ENCODE results near the gene TFF1.

TFF1 gene

GRCh38 chr21:42352441-42353095 lies 13.8 kb downstream of the TFF1 start:
- TF ChIP-seq EZH2 (IDR thresholded peaks at IDR 0.05; ENCODE audit: borderline replicate concordance, low read depth, low read length, severe bottlenecking) (no peak), CTCF (IDR thresholded peaks at IDR 0.05; ENCODE audit: borderline replicate concordance, extremely low read depth, low read length, poor library complexity, severe bottlenecking) (no peak)
- no peaks in the 10 kb centered on the region for H4K20me1 ChIP-seq (ENCODE audit: insufficient read depth, low read length)

GRCh38 chr21:42351626-42352440 lies 14.5 kb downstream of the TFF1 start:
- Histone ChIP-seq H3K79me2 (ENCODE audit: insufficient read depth, low read length) (no peaks in the 10 kb centered on the region), H3K36me3 (ENCODE audit: insufficient read depth, low read length) (no peaks in the 10 kb centered on the region), H3K27ac (ENCODE audit: low read length) (no peak overlapping the region), H3K4me2 (ENCODE audit: insufficient read depth, low read length) (no peak overlapping the region), H3K4me1 (ENCODE audit: insufficient read depth, low read length) (no peaks in the 10 kb centered on the region), H3K27me3 (ENCODE audit: insufficient read depth, low read length, poor library complexity) (no peaks in the 10 kb centered on the region), H4K20me1 (ENCODE audit: insufficient read depth, low read length) (no peaks in the 10 kb centered on the region), H3K9ac (ENCODE audit: low read depth, low read length) (no peak overlapping the region), H3K9me3 (ENCODE audit: insufficient read depth, low read length, severe bottlenecking) (peaks cover 4% of the 10 kb centered on the region), H2AFZ (ENCODE audit: low read depth, low read length) (no peak overlapping the region), H3K4me3 (ENCODE audit: low read depth in 1 of 2, low read length in 2 of 2) (no peak overlapping the region)
- ATAC-seq (ENCODE audit: insufficient read depth, low read depth) (no peak), DNase-seq (no peak)
- no peak for TF ChIP-seq EZH2 (IDR thresholded peaks at IDR 0.05; ENCODE audit: borderline replicate concordance, low read depth, low read length, severe bottlenecking)
- no peak for TF ChIP-seq CTCF (IDR thresholded peaks at IDR 0.05; ENCODE audit: borderline replicate concordance, extremely low read depth, low read length, poor library complexity, severe bottlenecking)

More at GRCh38 chr21:42352441-42353095, 13.8 kb downstream of the TFF1 start:
- Histone ChIP-seq H2AFZ (ENCODE audit: low read depth, low read length) (no peak overlapping the region), H3K79me2 (ENCODE audit: insufficient read depth, low read length) (no peaks in the 10 kb centered on the region), H3K9me3 (ENCODE audit: insufficient read depth, low read length, severe bottlenecking) (peaks cover 4% of the 10 kb centered on the region), H3K9ac (ENCODE audit: low read depth, low read length) (no peak overlapping the region), H3K36me3 (ENCODE audit: insufficient read depth, low read length) (no peaks in the 10 kb centered on the region), H3K27ac (ENCODE audit: low read length) (no peak overlapping the region), H3K4me2 (ENCODE audit: insufficient read depth, low read length) (no peak overlapping the region), H3K4me1 (ENCODE audit: insufficient read depth, low read length) (no peaks in the 10 kb centered on the region), H3K27me3 (ENCODE audit: insufficient read depth, low read length, poor library complexity) (no peaks in the 10 kb centered on the region), H3K4me3 (ENCODE audit: low read depth in 1 of 2, low read length in 2 of 2) (no peak overlapping the region)
- ATAC-seq (ENCODE audit: insufficient read depth, low read depth) (no peak), DNase-seq (no peak)

GRCh38 chr21:42350927-42351426 lies 15.4 kb downstream of the TFF1 start, which contains the start of gene TFF2:
TSS of gene TFF2 (minus strand) at chr21:42350994. CDS start at chr21:42350957, 37 bp downstream.
- H3K27me3 ChIP-seq (ENCODE audit: insufficient read depth, low read length, poor library complexity): no peaks in the 10 kb centered on the region
- H3K79me2 ChIP-seq (ENCODE audit: insufficient read depth, low read length): no peaks in the 10 kb centered on the region
- H3K4me2 ChIP-seq (ENCODE audit: insufficient read depth, low read length): no peak within 1 kb of the TSS
- H3K4me3 ChIP-seq (ENCODE audit: low read depth in 1 of 2, low read length in 2 of 2): no peak within 1 kb of the TSS
- no peaks in the 10 kb centered on the region for H4K20me1 ChIP-seq (ENCODE audit: insufficient read depth, low read length)
- H3K27ac ChIP-seq (ENCODE audit: low read length): no peak within 1 kb of the TSS
- no peak for ATAC-seq (ENCODE audit: insufficient read depth, low read depth)
- no peak for DNase-seq
- H3K4me1 ChIP-seq (ENCODE audit: insufficient read depth, low read length): no peaks in the 10 kb centered on the region
- H3K9ac ChIP-seq (ENCODE audit: low read depth, low read length): no peak within 1 kb of the TSS
- no peaks in the 10 kb centered on the region for H3K36me3 ChIP-seq (ENCODE audit: insufficient read depth, low read length)
- peaks cover 4% of the 10 kb centered on the region for H3K9me3 ChIP-seq (ENCODE audit: insufficient read depth, low read length, severe bottlenecking)
- no peak within 1 kb of the TSS for H2AFZ ChIP-seq (ENCODE audit: low read depth, low read length)
- no peak for TF ChIP-seq EZH2 (IDR thresholded peaks at IDR 0.05; ENCODE audit: borderline replicate concordance, low read depth, low read length, severe bottlenecking)
- no peak for TF ChIP-seq CTCF (IDR thresholded peaks at IDR 0.05; ENCODE audit: borderline replicate concordance, extremely low read depth, low read length, poor library complexity, severe bottlenecking)
